GM18861 (cell line): Measurements from ENCODE around the gene FLOT1.
"Not testable (repeated sequence)": the region's sequence is repeated elsewhere in the genome, so short reads cannot be mapped to it uniquely, and the experiment has no call there.

Experiments used
- ATAC-seq: cut with Tn5 transposase; IDR thresholded peaks from one replicate; pipeline ENCODE4 v1.9.1; 2021; ENCODE audit not compliant: unreplicated experiment

Gene FLOT1

GRCh38 chr6:30767158-30767943, 24.9 kb upstream of the FLOT1 start:
- ATAC-seq: no peak

GRCh38 chr6:30766461-30767157, 24.1 kb upstream of the FLOT1 start:
- no peak for ATAC-seq

- not testable (repeated sequence) for ATAC-seq
Observed at GRCh38 chr6:30765495-30765894, 23.0 kb upstream of the FLOT1 start.

- ATAC-seq: not testable (repeated sequence)
Observed at GRCh38 chr6:30764490-30765043, 22.1 kb upstream of the FLOT1 start.

GRCh38 chr6:30763618-30764489, 21.4 kb upstream of the FLOT1 start:
- no peak for ATAC-seq

- no peak for ATAC-seq
Observed at GRCh38 chr6:30763155-30763617, 20.7 kb upstream of the FLOT1 start.

- ATAC-seq: no peak
Observed at GRCh38 chr6:30761791-30762429, 19.4 kb upstream of the FLOT1 start.

- ATAC-seq: no peak
Observed at GRCh38 chr6:30760549-30760948, 18.1 kb upstream of the FLOT1 start.

GRCh38 chr6:30759575-30760239, 17.2 kb upstream of the FLOT1 start:
- ATAC-seq: no peak

- ATAC-seq: no peak
Observed at GRCh38 chr6:30757261-30757904, 14.9 kb upstream of the FLOT1 start.

- not testable (repeated sequence) for ATAC-seq
Observed at GRCh38 chr6:30756405-30757003, 14.0 kb upstream of the FLOT1 start.

GRCh38 chr6:30754631-30755030, 12.1 kb upstream of the FLOT1 start:
- ATAC-seq: no peak

GRCh38 chr6:30752157-30752927, 9.9 kb upstream of the FLOT1 start:
- no peak for ATAC-seq

GRCh38 chr6:30750379-30750668, 7.8 kb upstream of the FLOT1 start:
- ATAC-seq: no peak

GRCh38 chr6:30749554-30750378, 7.3 kb upstream of the FLOT1 start:
- no peak for ATAC-seq

GRCh38 chr6:30748851-30749540, 6.5 kb upstream of the FLOT1 start:
- no peak for ATAC-seq
